ENCODE results near the gene TMEM164.

GRCh38 chrX:110008011-110008635 lies 5.2 kb downstream of the TMEM164 start:
- TF ChIP-seq POLR2A (IDR thresholded peaks at IDR 0.05; ENCODE audit: low read depth, low read length), result no peak
- no peak for TF ChIP-seq TAF1 (IDR thresholded peaks at IDR 0.05; ENCODE audit: borderline replicate concordance, low read depth, low read length)
- no peak for TF ChIP-seq POLR2AphosphoS5 (IDR thresholded peaks at IDR 0.05; ENCODE audit: low read depth, low read length)

Data from GM12892 (cell line).